Fibroblast of skin of back (primary cell): ENCODE data around the gene LSM14A.
A peak's percentile ranks its signal among the peaks of the same experiment; 100 is the strongest.
"Not testable (repeated sequence)": the region's sequence is repeated elsewhere in the genome, so short reads cannot be mapped to it uniquely, and the experiment has no call there.

ENCODE experiments used
- DNase-seq: peaks from one replicate; pipeline ENCODE4 v3.0.0-alpha.2; 2013

The LSM14A gene

GRCh38 chr19:34158966-34159365 is 13.3 kb upstream of the LSM14A start:
- not testable (repeated sequence) for DNase-seq

GRCh38 chr19:34159541-34159940 is 12.8 kb upstream of the LSM14A start:
- not testable (repeated sequence) for DNase-seq

DNA sequence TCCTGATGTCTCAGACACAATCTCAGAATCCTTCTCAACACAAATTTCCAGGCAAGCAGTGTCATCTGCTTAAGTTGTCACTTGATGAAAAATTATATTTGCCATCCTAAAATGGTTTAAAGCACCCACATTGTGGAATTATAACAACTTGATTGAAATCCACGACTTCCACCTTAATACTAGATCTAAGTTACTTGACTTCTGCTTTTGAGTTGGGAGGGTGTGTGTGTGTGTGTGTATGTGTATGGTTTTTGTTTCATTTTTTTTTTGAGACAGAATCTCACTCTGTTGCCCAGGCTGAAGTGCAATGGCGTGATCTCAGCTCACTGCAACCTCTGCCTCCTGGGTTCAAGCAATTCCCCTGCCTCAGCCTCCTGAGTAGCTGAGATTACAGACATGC is 10.4 kb upstream of the LSM14A start:
- DNase-seq: not testable (repeated sequence)

DNA sequence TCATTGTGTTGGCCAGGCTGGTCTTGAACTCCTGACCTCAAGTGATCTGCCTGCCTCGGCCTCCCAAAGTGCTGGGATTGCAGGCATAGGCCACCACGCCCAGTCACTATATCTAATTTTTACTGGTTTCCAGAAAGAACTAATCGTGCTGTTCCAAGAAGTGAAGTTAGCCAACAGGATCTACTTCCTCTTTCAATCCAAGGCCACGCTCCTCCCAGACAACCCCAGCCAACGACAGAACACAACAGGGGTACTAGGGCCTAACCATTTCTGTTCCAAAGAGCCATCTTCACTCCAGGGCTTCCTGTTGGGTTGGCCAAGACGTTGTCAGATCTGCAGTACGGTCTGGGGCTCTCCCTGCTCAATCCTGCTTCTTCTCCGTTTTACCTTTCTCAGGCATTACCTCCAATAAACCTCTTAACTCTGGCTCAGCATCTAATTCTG is 7.0 kb upstream of the LSM14A start:
- DNase-seq: no peak

GRCh38 chr19:34169475-34170199 is 2.7 kb upstream of the LSM14A start:
- DNase-seq: not testable (repeated sequence)

DNA sequence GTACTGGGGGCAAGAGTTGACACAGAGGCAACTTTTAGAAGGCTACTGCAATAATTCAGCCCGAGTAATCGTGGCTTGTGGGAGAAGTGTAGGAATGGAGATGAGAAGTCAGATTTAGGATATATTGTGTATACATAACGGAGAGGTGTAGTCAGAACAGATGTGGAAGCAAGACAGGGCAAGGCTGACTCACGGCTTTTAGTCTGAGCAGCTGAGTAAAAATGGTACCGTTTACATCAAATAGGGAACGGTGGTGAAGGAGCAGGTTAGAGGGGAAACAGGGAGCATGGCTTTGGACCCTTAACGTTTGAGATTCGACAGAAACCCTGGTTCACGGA is 796 bp upstream of the LSM14A start:
- DNase-seq: peak; percentile 75

- DNase-seq: peak; percentile 35
Measured at GRCh38 chr19:34172661-34173192, 423 bp downstream of the LSM14A start.

GRCh38 chr19:34173193-34173956 is 1.1 kb downstream of the LSM14A start:
- peak; percentile 64 for DNase-seq

DNA sequence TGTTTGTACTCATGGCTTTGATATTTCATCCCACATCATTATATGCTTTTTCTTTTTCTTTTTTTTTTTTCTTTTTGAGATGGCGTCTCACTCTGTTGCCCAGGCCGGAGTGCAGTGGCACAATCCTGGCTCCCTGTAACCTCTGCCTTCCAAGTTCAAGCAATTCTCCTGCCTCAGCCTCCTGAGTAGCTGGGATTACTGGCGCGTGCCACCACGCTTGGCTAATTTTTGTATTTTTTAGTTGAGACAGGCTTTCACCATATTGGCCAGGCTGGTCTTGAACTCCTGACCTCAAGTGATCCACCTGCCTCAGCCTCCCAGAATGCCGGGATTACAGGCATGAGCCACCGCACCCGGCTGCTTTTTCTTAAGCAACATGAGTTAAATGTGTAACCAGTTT is 2.9 kb downstream of the LSM14A start:
- not testable (repeated sequence) for DNase-seq

- no peak for DNase-seq
Measured at GRCh38 chr19:34176581-34176980, 4.3 kb downstream of the LSM14A start.

DNA sequence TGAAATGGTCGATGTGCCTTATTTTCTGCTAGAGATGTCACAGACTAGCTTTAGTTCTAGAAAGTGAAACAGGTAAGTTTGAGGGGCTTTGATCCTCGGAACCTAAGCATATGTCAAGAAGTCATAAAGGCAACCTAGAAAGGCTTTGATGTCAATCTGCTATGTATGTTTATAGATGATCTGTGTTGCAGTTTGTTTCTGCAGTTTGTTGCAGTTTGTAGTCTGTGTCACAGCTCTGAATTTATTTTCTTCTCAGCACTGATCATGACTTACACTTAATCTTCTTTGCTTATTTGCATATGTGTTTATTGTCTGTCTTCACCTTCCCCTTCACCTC is 5.9 kb downstream of the LSM14A start:
- no peak for DNase-seq

GRCh38 chr19:34179066-34179465 is 6.8 kb downstream of the LSM14A start:
- no peak for DNase-seq

- no peak for DNase-seq
Measured at GRCh38 chr19:34180273-34180672, 8.0 kb downstream of the LSM14A start.

DNA sequence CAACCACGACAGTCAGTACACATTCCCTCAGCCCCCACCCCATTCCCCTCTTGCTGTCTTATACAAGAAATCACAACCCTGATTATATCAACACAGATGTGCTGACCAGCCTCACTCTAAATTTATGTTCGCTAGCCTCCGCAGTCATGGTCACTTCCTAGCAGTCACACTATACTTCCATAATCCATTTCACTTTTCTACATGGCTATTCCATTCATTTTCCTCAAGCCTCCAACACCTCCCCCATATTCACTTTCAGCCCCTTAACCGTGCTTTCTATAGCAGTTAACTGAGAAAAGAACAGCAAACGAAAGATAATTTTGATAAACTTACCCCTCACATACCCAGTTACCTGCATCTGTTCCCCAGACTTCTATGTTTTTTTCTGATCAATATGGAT is 8.4 kb downstream of the LSM14A start:
- no peak for DNase-seq

DNA sequence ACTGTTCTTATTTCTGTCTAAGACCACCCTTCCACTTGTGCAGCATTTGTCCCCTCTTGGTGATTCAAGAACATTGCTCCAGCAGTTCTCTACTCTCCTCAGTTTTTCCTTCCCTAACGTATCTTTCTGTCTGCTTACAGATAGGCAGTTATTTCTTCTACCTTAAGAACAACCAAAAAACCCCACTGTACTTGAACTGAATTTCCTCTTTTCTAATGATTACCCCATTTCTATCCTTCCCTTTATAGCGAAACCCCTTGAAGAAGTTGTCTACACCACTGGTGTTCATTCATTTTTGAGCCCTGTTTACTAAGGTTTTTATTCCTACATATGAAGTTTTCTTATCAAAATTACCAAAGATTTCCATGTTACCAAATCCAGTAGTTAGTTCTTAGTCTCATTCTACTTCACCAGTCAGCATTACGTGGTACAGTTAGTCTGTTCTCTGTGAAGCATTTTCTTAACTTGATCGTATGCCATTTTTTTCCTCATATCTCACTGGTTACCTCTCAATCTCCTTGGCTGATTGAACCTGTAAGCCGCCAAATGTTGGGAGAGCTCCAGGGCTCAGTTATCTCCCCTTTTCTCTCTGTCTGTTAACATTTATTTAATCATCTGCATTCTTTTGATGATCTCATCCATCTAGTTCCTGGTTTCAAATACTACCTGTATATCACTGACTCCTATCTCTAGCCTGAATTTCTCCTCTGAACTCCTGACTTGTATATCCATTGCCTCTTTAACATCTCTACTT is 9.0 kb downstream of the LSM14A start:
- no peak for DNase-seq

GRCh38 chr19:34182125-34182524 is 9.8 kb downstream of the LSM14A start:
- DNase-seq: no peak

DNA sequence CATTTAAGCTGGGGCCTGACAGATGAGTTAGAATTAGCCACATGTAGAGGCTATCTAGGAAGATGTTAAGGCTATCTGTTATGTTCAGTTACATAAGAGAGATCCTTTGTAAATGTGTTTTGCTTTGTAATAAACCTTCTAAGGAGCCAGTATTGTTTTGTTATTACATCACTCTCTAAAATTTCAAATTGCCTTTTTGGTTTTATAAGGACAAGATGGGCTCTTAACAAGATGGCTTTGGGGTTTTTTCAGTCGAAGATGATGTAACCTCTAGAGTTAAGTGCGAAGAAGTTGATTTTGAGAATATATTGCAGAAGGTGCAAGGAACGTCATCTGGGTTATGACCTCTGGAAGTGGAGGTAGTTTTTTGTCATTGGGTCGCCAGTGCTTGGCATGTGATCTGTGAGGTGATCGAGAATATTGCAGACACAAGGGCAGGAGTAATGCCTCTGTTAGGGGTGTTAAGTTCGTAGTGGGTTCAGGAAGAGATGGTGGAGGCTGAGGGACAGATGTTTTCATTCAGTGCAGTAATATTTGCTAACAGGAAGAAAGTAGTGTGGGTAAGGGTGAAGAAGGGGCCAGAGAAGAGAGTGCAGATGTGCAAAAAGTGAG is 12.7 kb downstream of the LSM14A start:
- peak; percentile 5 for DNase-seq

DNA sequence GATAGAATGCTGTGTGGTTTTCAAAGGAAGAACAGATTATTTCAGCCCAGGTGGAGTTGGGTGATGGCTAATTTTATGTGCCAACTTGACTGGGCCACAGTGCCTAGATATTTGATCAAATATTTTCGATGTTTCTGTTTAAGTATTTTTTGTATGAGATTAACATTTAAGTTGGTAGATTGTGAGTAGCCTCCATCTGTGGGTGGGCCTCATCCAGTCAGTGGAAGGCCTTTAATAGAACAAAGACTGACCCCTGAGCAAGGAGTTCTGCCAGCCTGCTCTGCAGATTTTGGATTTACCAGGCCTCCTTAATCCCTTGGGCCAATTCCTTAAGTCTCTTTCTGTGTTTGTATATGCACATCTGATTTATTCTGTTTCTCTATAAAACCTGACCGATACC is 13.9 kb downstream of the LSM14A start:
- DNase-seq: no peak

DNA sequence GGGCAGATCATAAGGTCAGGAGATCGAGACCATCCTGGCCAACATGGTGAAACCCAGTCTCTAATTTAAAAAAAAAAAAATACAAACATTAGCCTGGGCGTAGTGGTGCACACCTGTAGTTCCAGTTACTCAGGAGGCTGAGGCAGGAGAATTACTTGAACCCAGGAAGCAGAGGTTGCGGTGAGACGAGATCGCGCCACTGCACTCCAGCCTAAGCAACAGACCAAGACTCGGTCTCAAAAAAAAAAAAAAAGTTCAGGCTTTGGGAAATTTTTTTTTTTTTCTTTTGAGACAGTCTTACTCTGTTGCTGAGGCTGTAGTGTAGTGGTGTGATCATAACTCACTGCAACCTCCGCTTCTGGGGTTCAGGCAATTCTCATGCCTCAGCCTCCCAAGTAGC is 14.7 kb downstream of the LSM14A start:
- no peak for DNase-seq

GRCh38 chr19:34188408-34188807 is 16.1 kb downstream of the LSM14A start:
- no peak for DNase-seq

GRCh38 chr19:34189199-34189916 is 17.1 kb downstream of the LSM14A start:
- DNase-seq: peak; percentile 7

GRCh38 chr19:34189917-34190425 is 17.7 kb downstream of the LSM14A start:
- DNase-seq: no peak
